PC-9 (cell line): ENCODE measurements around the gene MBD5. TPM values are rescaled to one million over a fixed set of nuclear protein-coding genes. Genes with fewer than 3 reads are reported as not detected.

Experiments used
- BruUV-seq: library from RNA; stranded (reverse); fragments of 400-500 nt; replicated peaks from 2 replicates; lab custom pipeline; 2021; lab: Mats Ljungman, UMichigan
- CTCF ChIA-PET: fragments of 300-600 bp; sonication (Branson Sonifier 250); formaldehyde crosslinking; loops from one replicate; lab custom pipeline; 2022; ENCODE audit warnings: antibody characterized with exemption; lab: Charles Lee
- POLR2A ChIA-PET: fragments of 300-600 bp; sonication (Branson Sonifier 250); formaldehyde crosslinking; loops from one replicate; lab custom pipeline; 2022; ENCODE audit warnings: antibody characterized with exemption; ENCODE audit not compliant: unreplicated experiment; lab: Charles Lee
- DNase-seq, 2 experiments: peaks; one replicate each; pipeline versions ENCODE4 v3.0.0 to v3.0.0-alpha.2; 2015 to 2022; ENCODE audit warnings: mixed read lengths in 1 of 2
- H2AFZ ChIP-seq: fragments of 200-600 bp; sonication (generic); 2 replicates; pipeline ENCODE4 v1.8.1; 2017; ENCODE audit warnings: antibody characterized with exemption
- H3F3A ChIP-seq: fragments of 200-600 bp; sonication (generic); 2 replicates; pipeline ENCODE4 v1.8.1; 2017; ENCODE audit warnings: antibody characterized with exemption, mild to moderate bottlenecking, low read depth; ENCODE audit not compliant: insufficient read depth
- H3K27ac ChIP-seq: fragments of 200-600 bp; sonication (generic); 2 replicates; pipeline ENCODE4 v1.6.1; 2016; ENCODE audit warnings: mixed run types
- H3K27me3 ChIP-seq: fragments of 200-600 bp; sonication (generic); 2 replicates; pipeline ENCODE4 v1.6.1; 2016; ENCODE audit warnings: low read depth, mixed run types; ENCODE audit not compliant: insufficient read depth
- H3K36me3 ChIP-seq: fragments of 200-600 bp; sonication (generic); 2 replicates; pipeline ENCODE4 v1.6.1; 2016; ENCODE audit warnings: low read depth, mixed run types
- H3K4me1 ChIP-seq: fragments of 200-600 bp; sonication (generic); replicated peaks from 2 replicates; pipeline ENCODE4 v1.6.1; 2016; ENCODE audit warnings: mixed run types; ENCODE audit not compliant: insufficient read depth
- H3K4me2 ChIP-seq: fragments of 200-600 bp; sonication (generic); 2 replicates; pipeline ENCODE4 v1.6.1; 2017; ENCODE audit warnings: mixed run types
- H3K4me3 ChIP-seq: fragments of 200-600 bp; sonication (generic); 2 replicates; pipeline ENCODE4 v1.6.1; 2016; ENCODE audit warnings: mixed run types
- H3K79me2 ChIP-seq: fragments of 200-600 bp; sonication (generic); 2 replicates; pipeline ENCODE4 v1.6.1; 2017; ENCODE audit warnings: low read depth, mixed run types
- H3K9me2 ChIP-seq: fragments of 200-600 bp; sonication (generic); 2 replicates; pipeline ENCODE4 v1.8.1; 2017; ENCODE audit warnings: mild to moderate bottlenecking; ENCODE audit not compliant: insufficient read depth
- H3K9me3 ChIP-seq: fragments of 200-600 bp; sonication (generic); 2 replicates; pipeline ENCODE4 v1.8.1; 2016; ENCODE audit warnings: low read depth; ENCODE audit not compliant: insufficient read depth
- H4K20me1 ChIP-seq: fragments of 200-600 bp; sonication (generic); 2 replicates; pipeline ENCODE4 v1.8.1; 2017; ENCODE audit not compliant: insufficient read depth
- EZH2 ChIP-seq: fragments of 200-600 bp; sonication (generic); IDR thresholded peaks from 2 replicates; pipeline ENCODE4 v1.8.0; 2017; ENCODE audit warnings: antibody characterized with exemption, low read depth
- intact Hi-C: fragments of 100-400 bp; cut with micrococcal nuclease; formaldehyde crosslinking; loops from one replicate; pipeline ENCODE4 v1.10.0; 2022; ENCODE audit not compliant: unreplicated experiment
- total RNA-seq: library from RNA; stranded (reverse); gene quantifications from 2 replicates; pipeline ENCODE4 v1.2.3, GENCODE V29; 2021
- TF ChIP-seq, protein P1 (sequence below): fragments of 200-600 bp; sonication (generic); conservative IDR thresholded peaks from 2 replicates; pipeline ENCODE4 v1.6.1; 2017; ENCODE audit warnings: mixed run types, antibody characterized with exemption, mild to moderate bottlenecking, moderate library complexity

The MBD5 gene
- total RNA-seq, 1 experiment from 2014 or later = 46.5 TPM

DNA sequence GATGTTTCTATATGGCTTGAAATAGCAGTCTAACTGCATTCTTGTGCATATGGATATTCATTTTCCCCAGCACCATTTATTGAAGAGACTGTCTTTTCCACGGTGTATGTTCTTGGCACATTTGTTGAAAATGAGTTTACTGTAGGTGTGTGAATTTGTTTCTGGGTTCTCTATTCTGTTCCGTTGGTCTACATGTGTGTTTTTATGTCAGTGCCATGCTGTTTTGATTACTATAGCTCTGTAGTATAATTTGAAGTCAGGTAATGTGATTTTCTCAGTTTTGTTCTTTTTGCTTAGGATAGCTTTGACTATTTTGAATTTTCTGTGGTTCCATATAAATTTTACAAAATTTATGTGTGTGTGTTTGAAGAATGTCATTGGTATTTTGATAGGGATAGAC lies 201.0 kb downstream of the MBD5 start:
- no peak for TF ChIP-seq EZH2
- no TSS peak for BruUV-seq
- Histone ChIP-seq H3K4me3 (no peak overlapping the region), H3K27ac (no peak overlapping the region), H3K27me3 (no peaks in the 10 kb centered on the region), H3F3A (no peaks in the 10 kb centered on the region), H2AFZ (no peak overlapping the region), H3K79me2 (no peaks in the 10 kb centered on the region), H3K4me1 (no peaks in the 10 kb centered on the region), H3K4me2 (no peak overlapping the region), H4K20me1 (no peaks in the 10 kb centered on the region), H3K9me2 (no peaks in the 10 kb centered on the region), H3K36me3 (no peaks in the 10 kb centered on the region), H3K9me3 (no peaks in the 10 kb centered on the region; the same call in 1 of the 2 replicates)
- DNase-seq = no peak
- ChIA-PET POLR2A (no interaction called here), CTCF (no interaction called here)
- intact Hi-C loops = no loop called here

DNA sequence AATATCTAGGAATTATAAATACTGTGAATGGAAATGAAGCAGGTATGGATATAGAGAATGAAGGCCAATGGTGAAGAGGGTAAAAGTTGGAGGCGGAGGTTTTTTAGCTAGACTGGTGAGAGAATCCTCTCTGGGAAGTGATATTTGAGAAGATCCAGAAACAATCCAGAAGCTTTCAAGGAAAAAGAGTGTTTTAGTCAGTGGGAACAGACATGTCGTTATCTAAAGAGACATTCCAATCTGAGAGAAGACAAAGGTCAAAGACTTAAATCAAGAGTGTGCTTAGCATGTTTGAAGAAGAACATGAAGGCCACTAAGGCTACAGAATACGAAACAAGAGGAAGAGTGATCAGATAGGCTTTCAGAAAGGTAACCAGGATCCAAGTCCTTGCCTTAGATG lies 211.0 kb downstream of the MBD5 start:
- no peak overlapping the region for H3K27ac ChIP-seq
- no peaks in the 10 kb centered on the region for H3K79me2 ChIP-seq
- no peak for DNase-seq
- H3K4me3 ChIP-seq = no peak overlapping the region
- ChIA-PET POLR2A (no interaction called here), CTCF (no interaction called here)
- no peaks in the 10 kb centered on the region for H3K9me3 ChIP-seq
- intact Hi-C loops = no loop called here
- H3K36me3 ChIP-seq = no peaks in the 10 kb centered on the region
- H3K4me2 ChIP-seq = no peak overlapping the region
- no peaks in the 10 kb centered on the region for H3K4me1 ChIP-seq
- TF ChIP-seq, protein P1, sequence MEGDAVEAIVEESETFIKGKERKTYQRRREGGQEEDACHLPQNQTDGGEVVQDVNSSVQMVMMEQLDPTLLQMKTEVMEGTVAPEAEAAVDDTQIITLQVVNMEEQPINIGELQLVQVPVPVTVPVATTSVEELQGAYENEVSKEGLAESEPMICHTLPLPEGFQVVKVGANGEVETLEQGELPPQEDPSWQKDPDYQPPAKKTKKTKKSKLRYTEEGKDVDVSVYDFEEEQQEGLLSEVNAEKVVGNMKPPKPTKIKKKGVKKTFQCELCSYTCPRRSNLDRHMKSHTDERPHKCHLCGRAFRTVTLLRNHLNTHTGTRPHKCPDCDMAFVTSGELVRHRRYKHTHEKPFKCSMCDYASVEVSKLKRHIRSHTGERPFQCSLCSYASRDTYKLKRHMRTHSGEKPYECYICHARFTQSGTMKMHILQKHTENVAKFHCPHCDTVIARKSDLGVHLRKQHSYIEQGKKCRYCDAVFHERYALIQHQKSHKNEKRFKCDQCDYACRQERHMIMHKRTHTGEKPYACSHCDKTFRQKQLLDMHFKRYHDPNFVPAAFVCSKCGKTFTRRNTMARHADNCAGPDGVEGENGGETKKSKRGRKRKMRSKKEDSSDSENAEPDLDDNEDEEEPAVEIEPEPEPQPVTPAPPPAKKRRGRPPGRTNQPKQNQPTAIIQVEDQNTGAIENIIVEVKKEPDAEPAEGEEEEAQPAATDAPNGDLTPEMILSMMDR = no peak
- TF ChIP-seq EZH2 = no peak
- H3F3A ChIP-seq = no peaks in the 10 kb centered on the region
- no peak overlapping the region for H2AFZ ChIP-seq
- no TSS peak for BruUV-seq
- no peaks in the 10 kb centered on the region for H3K27me3 ChIP-seq
- no peaks in the 10 kb centered on the region for H4K20me1 ChIP-seq
- no peaks in the 10 kb centered on the region for H3K9me2 ChIP-seq

DNA sequence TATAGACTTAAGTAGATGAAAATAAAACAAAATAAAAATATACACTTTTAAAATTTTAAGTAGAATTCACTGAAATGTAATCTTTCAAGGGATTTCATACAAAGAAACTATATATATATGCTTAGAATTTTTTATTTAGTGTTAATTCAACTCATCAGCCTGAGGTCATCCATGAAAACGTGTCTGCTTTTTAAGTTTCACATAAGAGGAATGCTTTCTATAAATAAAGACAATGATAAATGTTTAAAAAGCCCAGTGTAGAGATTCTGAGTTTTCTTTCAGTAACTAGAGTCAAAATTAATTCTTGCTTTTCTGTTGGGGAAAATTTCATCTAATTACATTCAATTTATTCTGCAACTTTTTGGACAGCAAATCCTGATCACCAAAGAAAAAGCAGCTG lies 213.3 kb downstream of the MBD5 start:
- intact Hi-C loops = no loop called here
- H3K27ac ChIP-seq = no peak overlapping the region
- H3K9me3 ChIP-seq = no peaks in the 10 kb centered on the region
- CTCF ChIA-PET = no interaction called here
- H2AFZ ChIP-seq = no peak overlapping the region
- POLR2A ChIA-PET = no interaction called here
- no peaks in the 10 kb centered on the region for H3F3A ChIP-seq
- no peaks in the 10 kb centered on the region for H3K36me3 ChIP-seq
- H4K20me1 ChIP-seq = no peaks in the 10 kb centered on the region
- no peaks in the 10 kb centered on the region for H3K4me1 ChIP-seq
- no peak overlapping the region for H3K4me3 ChIP-seq
- H3K27me3 ChIP-seq = no peaks in the 10 kb centered on the region
- BruUV-seq = no TSS peak
- H3K9me2 ChIP-seq = no peaks in the 10 kb centered on the region
- H3K4me2 ChIP-seq = no peak overlapping the region
- no peaks in the 10 kb centered on the region for H3K79me2 ChIP-seq
- DNase-seq = no peak
- TF ChIP-seq, protein P1 = no peak
- no peak for TF ChIP-seq EZH2

DNA sequence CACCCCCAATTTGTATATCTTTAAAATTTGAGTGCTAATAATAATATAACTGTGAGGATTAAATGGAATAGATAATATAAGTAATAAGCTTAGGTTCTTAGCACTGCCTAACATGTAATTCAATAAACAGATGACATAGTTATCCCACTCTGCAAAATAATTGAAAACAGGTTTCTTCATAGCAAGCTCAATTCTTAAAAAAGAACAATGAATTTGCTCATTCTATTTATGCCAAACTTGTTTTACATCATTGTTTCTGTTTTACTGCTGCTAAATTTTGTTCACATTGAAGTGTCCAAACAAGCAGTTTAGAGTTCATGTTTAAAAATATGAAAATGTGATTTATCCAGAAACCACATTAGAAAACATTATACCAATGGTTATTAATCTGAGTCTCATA lies 217.0 kb downstream of the MBD5 start:
- BruUV-seq = no TSS peak
- Histone ChIP-seq H3K4me1 (no peaks in the 10 kb centered on the region), H3K27ac (no peak overlapping the region), H3K36me3 (no peaks in the 10 kb centered on the region), H3F3A (no peaks in the 10 kb centered on the region), H3K79me2 (no peaks in the 10 kb centered on the region), H3K4me2 (no peak overlapping the region), H3K9me3 (no peaks in the 10 kb centered on the region), H3K27me3 (no peaks in the 10 kb centered on the region), H2AFZ (no peak overlapping the region), H4K20me1 (no peaks in the 10 kb centered on the region), H3K4me3 (no peak overlapping the region), H3K9me2 (no peaks in the 10 kb centered on the region)
- no peak for TF ChIP-seq EZH2
- TF ChIP-seq, protein P1 = no peak
- CTCF ChIA-PET = no interaction called here
- intact Hi-C loops = no loop called here
- DNase-seq = no peak
- POLR2A ChIA-PET = interaction anchor here (0.5 kb wide), 1 partner anchor 848 kb away, joined by 4 read pairs; no protein-coding TSS in a partner anchor
